Spinal cord (tissue), 10 donors: ENCODE measurements around the gene CXCL5. TPM values are rescaled to one million over a fixed set of nuclear protein-coding genes. Genes with fewer than 3 reads are reported as not detected.
A peak's percentile ranks its signal among the peaks of the same experiment; 100 is the strongest.

ENCODE experiments used
- DNase-seq, 6 donors: peaks; one replicate each; pipeline versions ENCODE4 v3.0.0 to v3.0.0-alpha.2; 2013 to 2015; ENCODE audit warnings: low spot score in 6 of 6, low read depth in 4 of 6
- H3K27ac ChIP-seq: one replicate; pipeline ENCODE4 v1.5.1; 2013; ENCODE audit warnings: low read depth, low read length, control low read depth
- H3K27me3 ChIP-seq: one replicate; pipeline ENCODE4 v1.6.1; 2013; ENCODE audit warnings: low read length; ENCODE audit not compliant: control insufficient read depth, insufficient read depth
- H3K36me3 ChIP-seq: one replicate; pipeline ENCODE4 v1.6.1; 2013; ENCODE audit warnings: low read length; ENCODE audit not compliant: control insufficient read depth, insufficient read depth
- H3K4me1 ChIP-seq: one replicate; pipeline ENCODE4 v1.6.1; 2013; ENCODE audit warnings: low read length; ENCODE audit not compliant: control insufficient read depth, insufficient read depth
- H3K4me3 ChIP-seq: one replicate; pipeline ENCODE4 v1.5.1; 2013; ENCODE audit warnings: low read depth, low read length, control low read depth
- H3K9me3 ChIP-seq: one replicate; pipeline ENCODE4 v1.6.1; 2013; ENCODE audit warnings: low read length; ENCODE audit not compliant: control insufficient read depth, insufficient read depth
- WGBS: methylation state at CpG from one replicate; pipeline ENCODE4 v1.1.5; 2013; ENCODE audit warnings: missing lambda C conversion rate; ENCODE audit not compliant: insufficient coverage; 5-methylcytosine and 5-hydroxymethylcytosine counted together
- long read RNA-seq, 4 donors: transcript quantifications; one replicate each; lab custom pipeline, GENCODE V29; 2026
- polyA plus RNA-seq, 2 donors: library from polyadenylated mRNA; unstranded; fragments of 120-200 nt; gene quantifications; one replicate each; pipeline ENCODE4 v1.2.1, GENCODE V29; 2013; ENCODE audit not compliant: insufficient read length in 2 of 2
- total RNA-seq, 2 donors: library from RNA; depleted of rRNA in 1 of 2; stranded (reverse); fragments of 120-200 nt in 1 of 2; fragments of >200 nt in 1 of 2; gene quantifications; one replicate each; pipeline versions ENCODE4 v1.2.3 to v1.2.4, GENCODE V29; 2013 to 2014
- donor health status: healthy.

CXCL5 gene
- total RNA-seq (under 1 TPM; 0.33 to 0.40 TPM), polyA plus RNA-seq (1 to 10 TPM; 1.2 to 1.9 TPM)
- long read RNA-seq, donor 1: 0 reads
- long read RNA-seq, donor 2, partial matches to known transcripts: 0 of 1 reads
- long read RNA-seq, donor 2, other reads (novel, unspliced or antisense): 0 of 1 reads
- long read RNA-seq, donor 3, partial matches to known transcripts: 0 of 1 reads
- long read RNA-seq, donor 3, other reads (novel, unspliced or antisense): 0 of 1 reads
- long read RNA-seq, donor 4: 0 reads

DNA sequence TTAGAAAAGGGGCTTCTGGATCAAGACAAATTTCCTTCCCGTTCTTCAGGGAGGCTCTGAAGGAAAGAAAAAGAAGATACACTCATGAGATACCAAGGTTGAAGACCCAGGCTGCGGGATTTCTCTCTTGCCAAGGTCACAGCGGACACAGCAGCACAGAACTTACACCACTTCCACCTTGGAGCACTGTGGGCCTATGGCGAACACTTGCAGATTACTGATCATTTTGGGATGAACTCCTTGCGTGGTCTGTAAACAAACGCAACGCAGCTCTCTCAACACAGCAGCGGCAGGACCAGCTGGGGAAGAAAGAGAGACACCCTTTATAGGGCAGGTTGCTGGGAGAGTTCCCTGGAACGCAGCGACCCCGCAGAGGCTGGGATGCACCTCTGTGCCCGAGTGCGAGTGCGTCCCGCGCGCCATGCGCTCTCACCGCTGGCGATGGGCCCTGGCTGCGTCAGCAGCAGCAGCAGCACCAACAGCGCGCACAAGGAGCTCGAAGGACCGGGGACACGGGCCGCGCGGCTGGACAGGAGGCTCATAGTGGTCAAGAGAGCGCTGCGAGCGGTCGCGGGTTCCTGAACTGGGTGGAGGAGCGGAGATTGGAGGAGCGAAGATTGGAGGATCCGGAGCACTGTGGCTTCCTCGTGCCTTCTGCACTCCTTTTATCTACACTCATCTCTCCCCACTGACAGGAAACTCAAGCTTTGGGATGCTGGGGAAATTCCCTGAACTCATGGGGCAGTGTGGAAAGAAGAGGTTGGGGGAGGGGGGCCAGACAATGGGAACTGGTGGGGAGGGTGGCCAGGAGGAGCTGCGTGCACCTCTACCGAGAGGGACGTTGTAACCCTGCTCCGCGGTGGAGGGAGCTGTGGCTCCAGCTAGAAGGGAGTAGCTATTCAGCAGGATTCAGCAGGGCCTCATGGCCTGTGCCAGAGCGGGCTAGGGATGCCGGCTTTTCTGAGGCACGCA lies at the start of gene CXCL5:
Gene CXCL5 (minus strand): TSS at position 638 of the 972 bp plus-strand sequence. CDS start 96 bp downstream, at position 542.
- Histone ChIP-seq H3K9me3 (no peaks in the 10 kb centered on the region), H3K27ac (no peak within 1 kb of the TSS), H3K4me1 (peaks cover 11% of the 10 kb centered on the region), H3K27me3 (peaks cover 6% of the 10 kb centered on the region), H3K36me3 (no peaks in the 10 kb centered on the region), H3K4me3 (peak within 1 kb of the TSS; percentile 45)
- 1% methylated on average over 33 of the region's 46 CpGs for WGBS
- peak in 3 of 6 donors; percentile 28 to 72 (median 64) for DNase-seq

DNA sequence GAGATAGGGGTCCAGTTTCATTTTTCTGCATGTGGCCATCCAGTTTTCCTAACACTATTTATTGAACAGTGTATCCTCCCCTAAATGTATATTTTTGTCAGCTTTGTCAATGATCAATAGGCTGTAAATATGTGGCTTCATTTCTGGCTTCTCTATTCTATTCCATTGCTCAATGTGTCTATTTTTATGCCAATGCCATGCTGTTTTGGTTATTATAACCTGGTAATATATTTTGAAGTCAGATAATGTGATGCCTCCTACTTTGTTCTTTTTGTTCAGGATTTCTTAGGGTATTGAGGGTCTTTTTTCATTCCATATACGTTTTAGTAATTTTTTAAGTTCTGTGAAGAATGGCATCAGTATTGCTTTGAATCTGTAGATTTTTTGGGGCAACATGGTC lies 48.7 kb upstream of the CXCL5 start:
- WGBS: no CpG with 5 or more reads among the region's 1 CpG
- Histone ChIP-seq H3K4me1 (no peaks in the 10 kb centered on the region), H3K27me3 (no peaks in the 10 kb centered on the region), H3K27ac (no peak overlapping the region), H3K9me3 (no peaks in the 10 kb centered on the region), H3K4me3 (no peak overlapping the region), H3K36me3 (no peaks in the 10 kb centered on the region)
- no peak for DNase-seq

DNA sequence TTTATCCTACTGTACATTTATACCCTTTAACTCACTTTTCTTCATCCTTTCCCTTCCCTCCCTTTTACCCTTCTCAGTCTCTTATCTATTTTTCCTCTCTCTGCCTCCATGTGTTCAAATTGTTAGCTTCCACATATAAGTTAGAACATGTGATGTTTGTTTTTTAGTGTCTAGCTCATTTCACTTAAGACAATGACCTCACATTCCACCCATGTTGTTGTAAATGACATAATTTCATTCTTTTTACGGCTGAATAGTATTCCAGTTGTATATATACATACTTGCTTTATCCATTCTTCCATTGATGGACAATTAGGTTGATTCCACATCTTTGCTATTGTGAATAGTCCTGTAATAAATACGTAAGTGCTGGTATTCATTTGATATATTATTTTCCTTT lies 47.3 kb upstream of the CXCL5 start:
- no CpG with 5 or more reads among the region's 2 CpGs for WGBS
- no peak overlapping the region for H3K27ac ChIP-seq
- H3K9me3 ChIP-seq: no peaks in the 10 kb centered on the region
- H3K4me3 ChIP-seq: no peak overlapping the region
- H3K27me3 ChIP-seq: no peaks in the 10 kb centered on the region
- DNase-seq: no peak
- H3K4me1 ChIP-seq: no peaks in the 10 kb centered on the region
- H3K36me3 ChIP-seq: no peaks in the 10 kb centered on the region

DNA sequence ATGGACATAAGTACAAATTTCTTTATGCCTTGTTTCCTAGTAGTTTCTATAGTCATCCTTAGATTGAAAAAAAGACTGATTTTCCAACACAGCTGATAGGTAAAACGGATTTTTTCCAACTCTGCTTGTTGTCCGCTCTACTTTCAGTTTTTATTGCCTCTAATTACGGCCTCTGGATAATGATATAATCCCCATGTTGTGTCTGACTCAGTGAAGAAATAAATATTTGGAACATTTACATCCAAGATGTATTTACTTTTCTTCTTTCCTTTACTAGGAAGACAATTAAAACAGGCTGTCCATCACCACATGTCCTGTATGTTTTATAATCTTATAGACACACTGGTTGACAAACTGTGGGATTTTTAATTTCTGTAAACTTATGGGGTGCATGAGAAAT lies 46.8 kb upstream of the CXCL5 start:
- H3K9me3 ChIP-seq: no peaks in the 10 kb centered on the region
- no peak overlapping the region for H3K4me3 ChIP-seq
- H3K27ac ChIP-seq: no peak overlapping the region
- no peak for DNase-seq
- no peaks in the 10 kb centered on the region for H3K27me3 ChIP-seq
- no CpG with 5 or more reads among the region's 3 CpGs for WGBS
- no peaks in the 10 kb centered on the region for H3K36me3 ChIP-seq
- H3K4me1 ChIP-seq: no peaks in the 10 kb centered on the region

DNA sequence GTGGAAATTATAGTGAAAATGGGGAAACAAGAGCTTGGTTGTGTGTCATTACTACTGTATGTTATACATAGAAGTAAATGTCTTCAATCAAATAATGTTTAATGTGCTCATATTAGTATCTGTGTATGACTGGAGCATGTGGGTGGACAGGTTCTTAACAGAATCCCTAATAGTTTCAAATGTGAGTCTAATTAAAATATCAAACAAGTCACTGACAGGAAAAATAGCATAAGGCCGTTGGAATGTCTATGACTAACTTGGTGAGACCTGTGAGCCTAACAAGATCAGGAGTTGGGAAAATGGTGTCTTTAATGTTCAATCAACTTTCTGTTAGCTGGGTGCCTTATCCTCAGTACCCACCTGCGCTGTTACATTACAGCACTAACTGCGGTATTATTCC lies 46.2 kb upstream of the CXCL5 start:
- H3K4me3 ChIP-seq: no peak overlapping the region
- WGBS: no CpG with 5 or more reads among the region's 3 CpGs
- DNase-seq: no peak
- no peaks in the 10 kb centered on the region for H3K9me3 ChIP-seq
- H3K27ac ChIP-seq: no peak overlapping the region
- H3K36me3 ChIP-seq: no peaks in the 10 kb centered on the region
- H3K4me1 ChIP-seq: no peaks in the 10 kb centered on the region
- no peaks in the 10 kb centered on the region for H3K27me3 ChIP-seq

DNA sequence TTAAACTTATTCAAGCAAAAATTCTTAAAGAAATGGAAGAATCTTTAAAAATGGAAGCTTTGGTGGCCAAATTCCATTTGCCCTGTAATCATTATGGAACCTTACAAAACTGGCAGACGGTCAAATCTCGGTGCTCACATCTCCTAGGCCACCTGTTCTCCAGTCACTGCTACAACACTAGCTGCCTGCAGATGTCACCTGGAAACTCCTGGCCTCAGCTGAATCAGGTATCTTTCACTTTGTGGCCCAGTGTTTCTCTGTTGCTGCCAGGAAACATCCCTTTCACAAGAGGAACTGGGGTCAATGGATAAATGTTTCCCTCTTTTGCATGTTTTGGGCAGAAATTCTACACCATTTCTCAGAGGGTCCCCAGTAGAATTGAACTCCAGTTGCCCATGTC lies 44.2 kb upstream of the CXCL5 start:
- no peaks in the 10 kb centered on the region for H3K36me3 ChIP-seq
- DNase-seq: no peak
- no peaks in the 10 kb centered on the region for H3K27me3 ChIP-seq
- 85% methylated on average over 2 of the region's 2 CpGs for WGBS
- H3K27ac ChIP-seq: no peak overlapping the region
- H3K4me1 ChIP-seq: peaks cover 4% of the 10 kb centered on the region
- no peaks in the 10 kb centered on the region for H3K9me3 ChIP-seq
- no peak overlapping the region for H3K4me3 ChIP-seq

DNA sequence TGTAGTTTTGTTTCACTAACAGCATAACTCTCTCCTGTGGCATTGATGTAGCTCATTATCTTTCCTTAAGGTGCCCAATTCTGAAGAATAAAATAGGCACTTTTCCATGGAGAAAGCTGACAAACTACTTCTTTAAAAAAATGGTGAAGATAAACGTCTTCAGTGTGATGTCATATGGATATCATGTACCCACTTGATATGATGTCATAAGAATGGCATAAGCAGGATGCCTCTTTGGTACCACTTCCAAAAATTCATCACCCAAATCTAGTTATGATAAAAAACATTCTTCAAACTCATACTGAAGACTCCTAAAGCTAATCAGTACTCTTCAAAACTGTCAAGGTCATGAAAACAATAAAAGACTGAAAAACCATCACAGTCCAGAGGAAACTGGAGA lies 42.9 kb upstream of the CXCL5 start:
- Histone ChIP-seq H3K4me1 (peaks cover 4% of the 10 kb centered on the region), H3K27ac (no peak overlapping the region), H3K9me3 (no peaks in the 10 kb centered on the region), H3K4me3 (no peak overlapping the region), H3K36me3 (no peaks in the 10 kb centered on the region), H3K27me3 (no peaks in the 10 kb centered on the region)
- no CpG with 5 or more reads among the region's 1 CpG for WGBS
- no peak for DNase-seq

DNA sequence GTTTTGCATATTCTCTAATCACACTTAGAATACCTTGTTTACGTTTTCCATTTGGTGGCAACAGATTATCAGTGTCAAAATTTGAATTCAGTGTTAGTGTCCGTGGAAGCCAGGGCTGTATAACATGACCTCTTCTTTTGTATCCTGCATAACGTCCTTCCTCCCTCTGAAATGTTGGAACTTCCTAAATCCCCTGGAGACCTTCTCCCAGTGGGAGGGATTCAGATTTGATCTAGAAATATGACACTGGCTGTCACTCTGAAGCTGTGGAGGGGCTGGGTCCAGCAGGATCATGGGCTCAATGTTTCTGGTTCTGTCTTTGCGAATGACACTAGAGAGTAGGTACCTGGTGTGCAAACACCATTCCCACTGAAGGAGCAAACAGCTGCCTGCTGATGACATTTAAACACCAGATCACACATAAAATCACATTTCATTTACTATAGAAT lies 40.9 kb upstream of the CXCL5 start:
- H3K27me3 ChIP-seq: no peaks in the 10 kb centered on the region

DNA sequence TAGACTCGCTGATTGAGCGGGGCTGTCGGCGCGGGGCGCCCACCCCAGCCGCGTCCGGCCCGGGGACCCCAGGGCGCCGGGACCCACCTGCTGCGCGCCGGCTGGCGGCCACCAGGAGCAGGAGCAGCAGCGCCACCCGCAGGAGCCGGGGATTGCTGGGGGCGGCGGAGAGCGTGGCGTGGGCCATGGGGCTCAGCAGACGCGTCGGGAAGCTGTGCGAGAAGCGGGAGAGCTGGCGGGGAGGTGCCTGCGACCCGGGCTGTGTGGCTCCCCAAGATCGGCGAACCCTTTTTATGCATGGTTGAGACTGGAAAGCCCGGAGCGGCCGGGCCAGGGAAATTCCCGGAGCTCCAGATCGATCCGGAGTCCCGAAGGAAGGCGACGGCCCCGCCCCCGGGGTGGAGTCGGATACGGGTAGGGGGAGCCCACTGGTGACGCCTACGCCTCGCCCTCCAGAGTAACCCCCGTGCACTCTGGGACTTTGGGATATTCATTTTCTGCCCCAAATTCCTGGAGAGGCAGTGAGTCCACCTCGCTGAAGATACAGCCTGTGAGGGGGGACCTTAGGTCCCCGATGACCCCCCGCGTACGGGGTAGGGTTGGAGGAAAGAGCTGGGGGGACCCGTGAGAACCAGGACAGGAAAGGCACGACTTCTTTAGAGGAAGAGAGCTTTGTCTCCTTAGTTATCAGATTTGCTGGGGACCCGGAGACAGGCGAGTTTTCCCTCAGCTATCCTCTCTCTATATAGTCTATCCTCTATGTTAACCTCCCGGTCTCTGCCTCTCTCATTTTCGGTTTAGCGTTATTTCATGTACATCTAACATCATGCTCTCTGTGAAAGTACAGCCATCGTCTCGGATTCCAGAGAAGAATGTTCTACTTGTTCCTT lies 40.2 kb upstream of the CXCL5 start, which contains the start of gene CXCL3:
Gene CXCL3 (minus strand): TSS at position 265 of the 890 bp plus-strand sequence. CDS start 78 bp downstream, at position 187.
- H3K9me3 ChIP-seq: no peaks in the 10 kb centered on the region
- H3K4me3 ChIP-seq: peak within 1 kb of the TSS; percentile 71
- peak; percentile 31 to 84 (median 62) for DNase-seq
- WGBS: 0% methylated on average over 48 of the region's 64 CpGs
- peaks cover 4% of the 10 kb centered on the region for H3K4me1 ChIP-seq
- H3K27me3 ChIP-seq: no peaks in the 10 kb centered on the region
- H3K27ac ChIP-seq: peak within 1 kb of the TSS; percentile 54
- no peaks in the 10 kb centered on the region for H3K36me3 ChIP-seq

More for the DNA sequence above, 40.9 kb upstream of the CXCL5 start:
- Histone ChIP-seq H3K27ac (no peak overlapping the region), H3K4me3 (peak overlapping the region; percentile 71), H3K9me3 (no peaks in the 10 kb centered on the region), H3K36me3 (no peaks in the 10 kb centered on the region), H3K4me1 (peaks cover 4% of the 10 kb centered on the region)
- no CpG with 5 or more reads among the region's 4 CpGs for WGBS
- DNase-seq: peak in 1 of 6 donors; percentile 7
